GM12872 (cell line): Measurements from ENCODE around the gene HYKK.

Experiments
- TF ChIP-seq, protein P1 (sequence below): IDR thresholded peaks from 3 replicates; pipeline ENCODE4 v1.5.1; 2011; ENCODE audit warnings: low read depth, mild to moderate bottlenecking, low read length, moderate library complexity; ENCODE audit not compliant: insufficient read depth

HYKK gene

DNA sequence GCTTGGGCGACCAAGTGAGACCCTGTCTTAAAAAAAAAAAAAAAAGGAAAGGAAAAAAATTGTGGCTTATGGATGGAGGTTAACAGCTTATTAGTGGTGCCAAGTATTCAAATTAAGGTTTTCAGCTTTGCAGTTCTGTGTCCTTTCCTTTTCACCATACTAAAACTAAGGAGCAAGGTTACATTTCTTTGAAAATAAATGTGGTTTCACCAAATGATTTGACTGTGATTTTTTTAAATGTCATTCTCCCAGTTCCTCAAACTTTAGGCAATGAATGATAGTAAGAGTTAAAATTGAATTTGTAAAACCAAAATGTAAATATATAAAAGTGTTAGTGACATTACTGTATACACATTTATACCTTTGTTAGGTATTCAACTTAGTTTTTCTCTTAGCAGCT lies 67.6 kb downstream of the HYKK start:
- TF ChIP-seq, protein P1, sequence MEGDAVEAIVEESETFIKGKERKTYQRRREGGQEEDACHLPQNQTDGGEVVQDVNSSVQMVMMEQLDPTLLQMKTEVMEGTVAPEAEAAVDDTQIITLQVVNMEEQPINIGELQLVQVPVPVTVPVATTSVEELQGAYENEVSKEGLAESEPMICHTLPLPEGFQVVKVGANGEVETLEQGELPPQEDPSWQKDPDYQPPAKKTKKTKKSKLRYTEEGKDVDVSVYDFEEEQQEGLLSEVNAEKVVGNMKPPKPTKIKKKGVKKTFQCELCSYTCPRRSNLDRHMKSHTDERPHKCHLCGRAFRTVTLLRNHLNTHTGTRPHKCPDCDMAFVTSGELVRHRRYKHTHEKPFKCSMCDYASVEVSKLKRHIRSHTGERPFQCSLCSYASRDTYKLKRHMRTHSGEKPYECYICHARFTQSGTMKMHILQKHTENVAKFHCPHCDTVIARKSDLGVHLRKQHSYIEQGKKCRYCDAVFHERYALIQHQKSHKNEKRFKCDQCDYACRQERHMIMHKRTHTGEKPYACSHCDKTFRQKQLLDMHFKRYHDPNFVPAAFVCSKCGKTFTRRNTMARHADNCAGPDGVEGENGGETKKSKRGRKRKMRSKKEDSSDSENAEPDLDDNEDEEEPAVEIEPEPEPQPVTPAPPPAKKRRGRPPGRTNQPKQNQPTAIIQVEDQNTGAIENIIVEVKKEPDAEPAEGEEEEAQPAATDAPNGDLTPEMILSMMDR: no peak
